Type B pancreatic cell (in vitro differentiated cells): Measurements from ENCODE around the gene TIGD1. TPM values are rescaled to one million over a fixed set of nuclear protein-coding genes. Genes with fewer than 3 reads are reported as not detected.

Source experiments
- DNase-seq: peaks from one replicate; pipeline ENCODE4 v3.0.0; 2021; ENCODE audit warnings: mixed read lengths; ENCODE audit not compliant: unreplicated experiment; ENCODE audit errors: extremely low spot score
- H3K27ac Mint-ChIP-seq: 2 replicates; pipeline ENCODE4 v1.8.0; 2021; ENCODE audit warnings: mild to moderate bottlenecking, mixed read lengths
- H3K27me3 Mint-ChIP-seq: 2 replicates; pipeline ENCODE4 v1.8.0; 2021; ENCODE audit warnings: mixed read lengths
- H3K36me3 Mint-ChIP-seq: 2 replicates; pipeline ENCODE4 v1.8.0; 2021; ENCODE audit warnings: mixed read lengths
- H3K4me1 Mint-ChIP-seq: one replicate; pipeline ENCODE4 v1.8.0; 2021; ENCODE audit warnings: mixed read lengths; ENCODE audit not compliant: unreplicated experiment
- H3K4me3 Mint-ChIP-seq: 2 replicates; pipeline ENCODE4 v1.8.0; 2021; ENCODE audit warnings: mild to moderate bottlenecking, mixed read lengths
- H3K9me3 Mint-ChIP-seq: 2 replicates; pipeline ENCODE4 v1.8.0; 2021; ENCODE audit warnings: mixed read lengths
- CTCF ChIP-seq: fragments of 200-600 bp; sonication (generic); conservative IDR thresholded peaks from 2 replicates; pipeline ENCODE4 v1.5.0; 2021; ENCODE audit warnings: antibody characterized with exemption, mild to moderate bottlenecking
- total RNA-seq: library from RNA; stranded (reverse); gene quantifications from 2 replicates; pipeline ENCODE4 v1.2.1, GENCODE V29; 2021; ENCODE audit warnings: low replicate concordance

TIGD1 gene
- total RNA-seq, 1 donor from 2014 or later, result 10.8 TPM

GRCh38 chr2:232544674-232545073 is 5.7 kb downstream of the TIGD1 start:
- H3K27me3 Mint-ChIP-seq, result no peaks in the 10 kb centered on the region
- H3K4me1 Mint-ChIP-seq, result peaks cover 2% of the 10 kb centered on the region
- DNase-seq, result no peak
- peaks cover 8% of the 10 kb centered on the region for H3K9me3 Mint-ChIP-seq
- no peak for TF ChIP-seq CTCF
- H3K27ac Mint-ChIP-seq, result no peak overlapping the region
- no peak overlapping the region for H3K4me3 Mint-ChIP-seq
- peaks cover 28% of the 10 kb centered on the region for H3K36me3 Mint-ChIP-seq

GRCh38 chr2:232543928-232544631 is 6.3 kb downstream of the TIGD1 start:
- TF ChIP-seq CTCF, result no peak
- H3K9me3 Mint-ChIP-seq, result peaks cover 8% of the 10 kb centered on the region
- no peak overlapping the region for H3K27ac Mint-ChIP-seq
- DNase-seq, result no peak
- H3K4me1 Mint-ChIP-seq, result peaks cover 2% of the 10 kb centered on the region
- H3K36me3 Mint-ChIP-seq, result peaks cover 23% of the 10 kb centered on the region
- H3K27me3 Mint-ChIP-seq, result no peaks in the 10 kb centered on the region
- H3K4me3 Mint-ChIP-seq, result no peak overlapping the region

- peaks cover 8% of the 10 kb centered on the region for H3K4me1 Mint-ChIP-seq
- DNase-seq, result no peak
- no peak overlapping the region for H3K4me3 Mint-ChIP-seq
- H3K27me3 Mint-ChIP-seq, result peaks cover under 1% of the 10 kb centered on the region
- H3K9me3 Mint-ChIP-seq, result peaks cover 2% of the 10 kb centered on the region
- TF ChIP-seq CTCF, result no peak
- peaks cover 18% of the 10 kb centered on the region for H3K36me3 Mint-ChIP-seq
- H3K27ac Mint-ChIP-seq, result no peak overlapping the region
Observed at GRCh38 chr2:232543491-232543890, 6.9 kb downstream of the TIGD1 start.

GRCh38 chr2:232542715-232543467 is 7.5 kb downstream of the TIGD1 start:
- Mint-ChIP-seq H3K9me3 (no peaks in the 10 kb centered on the region), H3K4me3 (no peak overlapping the region), H3K36me3 (peaks cover 12% of the 10 kb centered on the region), H3K27me3 (peaks cover 4% of the 10 kb centered on the region), H3K4me1 (peaks cover 12% of the 10 kb centered on the region), H3K27ac (no peak overlapping the region)
- peak; percentile 60 for DNase-seq
- no peak for TF ChIP-seq CTCF

GRCh38 chr2:232541961-232542714 is 8.2 kb downstream of the TIGD1 start:
- no peak overlapping the region for H3K27ac Mint-ChIP-seq
- peaks cover 12% of the 10 kb centered on the region for H3K4me1 Mint-ChIP-seq
- peaks cover 5% of the 10 kb centered on the region for H3K36me3 Mint-ChIP-seq
- TF ChIP-seq CTCF, result no peak
- no peaks in the 10 kb centered on the region for H3K9me3 Mint-ChIP-seq
- no peak overlapping the region for H3K4me3 Mint-ChIP-seq
- H3K27me3 Mint-ChIP-seq, result peaks cover 4% of the 10 kb centered on the region
- DNase-seq, result peak; percentile 60
